B cell (primary cell): ENCODE measurements around the gene ABCC9. TPM values are rescaled to one million over a fixed set of nuclear protein-coding genes. Genes with fewer than 3 reads are reported as not detected.
"Not testable (repeated sequence)": the region's sequence is repeated elsewhere in the genome, so short reads cannot be mapped to it uniquely, and the experiment has no call there.

ENCODE experiments used
- ATAC-seq: fragments of 200-7000 bp; cut with Tn5 transposase; one replicate; pipeline ENCODE4 v1.10.0; 2021; ENCODE audit warnings: low read depth, mild to moderate bottlenecking, moderate number of reproducible peaks, moderate library complexity
- CTCF ChIA-PET: fragments of 350-600 bp; sonication (Branson Sonifier 250); formaldehyde crosslinking; loops from one replicate; lab custom pipeline; 2021; ENCODE audit warnings: antibody characterized with exemption, inconsistent platforms; lab: Charles Lee
- POLR2A ChIA-PET: fragments of 350-600 bp; sonication (Branson Sonifier 250); formaldehyde crosslinking; loops from one replicate; lab custom pipeline; 2021; ENCODE audit warnings: antibody characterized with exemption; lab: Charles Lee
- DNase-seq: peaks from one replicate; pipeline ENCODE4 v3.0.0; 2013
- H2AFZ ChIP-seq: 2 replicates; pipeline ENCODE4 v1.6.1; 2012; ENCODE audit warnings: mild to moderate bottlenecking, low read depth, low read length; ENCODE audit not compliant: insufficient read depth, poor library complexity, severe bottlenecking
- H3K27ac ChIP-seq, 2 donors: 1 replicate in 1 of 2; 2 replicates in 1 of 2; pipeline ENCODE4 v1.5.1; 2012 to 2013; ENCODE audit warnings: low read length in 2 of 2, mild to moderate bottlenecking in 2 of 2, moderate library complexity in 1 of 2
- H3K27me3 ChIP-seq, 4 experiments: fragments of 200-600 bp in 1 of 4; sonication (generic) in 1 of 4; replicated peaks in 1 of 4; 1 replicate in 2 of 4; 2 replicates in 2 of 4; pipeline versions ENCODE4 v1.6.1 to v1.7.0; 2013 to 2016; ENCODE audit warnings: low read length in 3 of 4, mild to moderate bottlenecking in 2 of 4, mixed read lengths in 1 of 4, moderate library complexity in 1 of 4; ENCODE audit not compliant: insufficient read depth in 4 of 4, control insufficient read depth in 3 of 4; ENCODE audit errors: control extremely low read depth in 1 of 4
- H3K36me3 ChIP-seq, 2 experiments: replicated peaks in 1 of 2; 1 replicate in 1 of 2; 2 replicates in 1 of 2; pipeline versions ENCODE4 v1.6.1 to v1.7.1; 2013; ENCODE audit warnings: low read length in 1 of 2; ENCODE audit not compliant: insufficient read depth in 2 of 2, control insufficient read depth in 1 of 2; ENCODE audit errors: control extremely low read depth in 1 of 2, extremely low read depth in 1 of 2
- H3K4me1 ChIP-seq, 2 donors: fragments of 200-600 bp in 1 of 2; sonication (generic) in 1 of 2; 1 replicate in 1 of 2; 2 replicates in 1 of 2; pipeline versions ENCODE4 v1.5.1 to v1.6.1; 2013 to 2017; ENCODE audit warnings: low read length in 2 of 2; ENCODE audit not compliant: control insufficient read depth in 2 of 2, insufficient read depth in 2 of 2
- H3K4me2 ChIP-seq: replicated peaks from 2 replicates; pipeline ENCODE3; 2012; ENCODE audit warnings: mild to moderate bottlenecking, low read depth, low read length; ENCODE audit not compliant: poor library complexity, severe bottlenecking
- H3K4me3 ChIP-seq, 5 experiments: fragments of 200-600 bp in 1 of 5; sonication (generic) in 1 of 5; 1 replicate in 3 of 5; 2 replicates in 2 of 5; pipeline versions ENCODE4 v1.5.1 to v1.7.0; 2011 to 2016; ENCODE audit warnings: low read length in 4 of 5, mild to moderate bottlenecking in 4 of 5, low read depth in 2 of 5, control low read depth in 1 of 5, moderate library complexity in 1 of 5; ENCODE audit not compliant: insufficient read depth in 1 of 5; ENCODE audit errors: control extremely low read depth in 1 of 5, extremely low read depth in 1 of 5
- H3K79me2 ChIP-seq: fragments of 200-600 bp; sonication (generic); one replicate; pipeline ENCODE4 v1.6.0; 2016; ENCODE audit warnings: low read length; ENCODE audit not compliant: control insufficient read depth, insufficient read depth
- H3K9ac ChIP-seq: fragments of 200-600 bp; sonication (generic); 2 replicates; pipeline ENCODE4 v1.6.1; 2017; ENCODE audit warnings: mild to moderate bottlenecking, low read length, moderate library complexity
- H3K9me3 ChIP-seq, 3 donors: one replicate each; pipeline versions ENCODE4 v1.6.1 to v1.7.1; 2013; ENCODE audit warnings: low read length in 2 of 3; ENCODE audit not compliant: control insufficient read depth in 2 of 3, insufficient read depth in 1 of 3; ENCODE audit errors: control extremely low read depth in 1 of 3
- H4K20me1 ChIP-seq: 2 replicates; pipeline ENCODE4 v1.6.0; 2012; ENCODE audit warnings: mild to moderate bottlenecking, low read length; ENCODE audit not compliant: insufficient read depth, control insufficient read depth, poor library complexity, severe bottlenecking
- H3K27ac Mint-ChIP-seq: one replicate; pipeline ENCODE4 v1.8.0; 2021; ENCODE audit warnings: mixed read lengths
- H3K27me3 Mint-ChIP-seq: one replicate; pipeline ENCODE4 v1.8.0; 2021; ENCODE audit warnings: mixed read lengths
- H3K4me1 Mint-ChIP-seq: one replicate; pipeline ENCODE4 v1.8.0; 2021; ENCODE audit warnings: mixed read lengths
- H3K4me3 Mint-ChIP-seq: one replicate; pipeline ENCODE4 v1.8.0; 2021; ENCODE audit warnings: mixed read lengths
- H3K9me3 Mint-ChIP-seq: one replicate; pipeline ENCODE4 v1.8.0; 2022; ENCODE audit warnings: mixed read lengths; ENCODE audit not compliant: insufficient read depth
- CTCF ChIP-seq: fragments of 200-600 bp; IDR thresholded peaks from one replicate; pipeline ENCODE4 v1.8.0; 2022; ENCODE audit warnings: antibody characterized with exemption, mild to moderate bottlenecking
- EZH2 ChIP-seq: IDR thresholded peaks from 2 replicates; pipeline ENCODE4 v1.6.1; 2012; ENCODE audit warnings: borderline replicate concordance, low read depth, mild to moderate bottlenecking, moderate library complexity, low read length; ENCODE audit not compliant: insufficient read depth, poor library complexity, severe bottlenecking
- WGBS: methylation state at CpG from one replicate; pipeline ENCODE4 v1.1.5; 2013; ENCODE audit warnings: missing lambda C conversion rate; ENCODE audit not compliant: insufficient coverage; 5-methylcytosine and 5-hydroxymethylcytosine counted together
- intact Hi-C: fragments of 100-400 bp; cut with micrococcal nuclease; formaldehyde crosslinking; loops from one replicate; pipeline ENCODE4 v1.10.0; 2022
- polyA plus RNA-seq: library from polyadenylated mRNA; depleted of rRNA; stranded (reverse); fragments of >200 nt; gene quantifications from 2 replicates; pipeline ENCODE4 v1.2.3, GENCODE V29; 2012
- total RNA-seq, 2 donors: library from RNA; stranded (reverse); fragments of 120-200 nt in 1 of 2; gene quantifications; 1 replicate in 1 of 2; 2 replicates in 1 of 2; pipeline versions ENCODE4 v1.2.3 to v1.2.4, GENCODE V29; 2013 to 2022

Gene ABCC9
- total and polyA plus RNA-seq, 2 donors (not counting 1 experiment from before 2014, with no cell fraction given): not detected

- H3K9me3 Mint-ChIP-seq: peaks cover 3% of the 10 kb centered on the region
- CTCF ChIA-PET: interaction anchor here (0.6 kb wide), 1 partner anchor 10 kb away, joined by 3 read pairs; no protein-coding TSS in a partner anchor
- no peaks in the 10 kb centered on the region for H3K4me1 Mint-ChIP-seq
- POLR2A ChIA-PET: no interaction called here
- no peak overlapping the region for H3K4me3 Mint-ChIP-seq
- no peak overlapping the region for H2AFZ ChIP-seq
- H3K27me3 ChIP-seq: no peaks in the 10 kb centered on the region
- DNase-seq (no peak), ATAC-seq (no peak)
- no peaks in the 10 kb centered on the region for H3K36me3 ChIP-seq
- intact Hi-C loops: no loop called here
- no peak overlapping the region for H3K4me2 ChIP-seq
- no peak overlapping the region for H3K9ac ChIP-seq
- H4K20me1 ChIP-seq: no peaks in the 10 kb centered on the region
- no peak overlapping the region for H3K27ac ChIP-seq
- no peaks in the 10 kb centered on the region for H3K79me2 ChIP-seq
- H3K4me3 ChIP-seq: no peak overlapping the region
- H3K27ac Mint-ChIP-seq: no peak overlapping the region
- TF ChIP-seq CTCF (no peak), EZH2 (no peak)
- peaks cover 0 to 2% (median 0%) of the 10 kb centered on the region in 3 donors for H3K9me3 ChIP-seq
- no peaks in the 10 kb centered on the region for H3K4me1 ChIP-seq
- no peaks in the 10 kb centered on the region for H3K27me3 Mint-ChIP-seq
Measured at GRCh38 chr12:21813125-21813524, 128.1 kb downstream of the ABCC9 start.

GRCh38 chr12:21812340-21812739 is 128.9 kb downstream of the ABCC9 start:
- H3K27me3 ChIP-seq, intact Hi-C loops, H2AFZ ChIP-seq, H3K4me1 Mint-ChIP-seq, H3K4me2 ChIP-seq, H3K9me3 ChIP-seq, H3K27ac Mint-ChIP-seq, H3K79me2 ChIP-seq, H4K20me1 ChIP-seq, H3K36me3 ChIP-seq, H3K4me1 ChIP-seq, H3K9ac ChIP-seq, DNase-seq, H3K27me3 Mint-ChIP-seq, ATAC-seq, H3K9me3 Mint-ChIP-seq, H3K4me3 ChIP-seq, POLR2A ChIA-PET, H3K27ac ChIP-seq, H3K4me3 Mint-ChIP-seq: not testable (repeated sequence)
- CTCF ChIA-PET: interaction anchor here (0.6 kb wide), 1 partner anchor 9 kb away, joined by 3 read pairs; no protein-coding TSS in a partner anchor
- no CpG with 5 or more reads among the region's 2 CpGs for WGBS
